ENCODE data around the gene JAKMIP1.

DNA sequence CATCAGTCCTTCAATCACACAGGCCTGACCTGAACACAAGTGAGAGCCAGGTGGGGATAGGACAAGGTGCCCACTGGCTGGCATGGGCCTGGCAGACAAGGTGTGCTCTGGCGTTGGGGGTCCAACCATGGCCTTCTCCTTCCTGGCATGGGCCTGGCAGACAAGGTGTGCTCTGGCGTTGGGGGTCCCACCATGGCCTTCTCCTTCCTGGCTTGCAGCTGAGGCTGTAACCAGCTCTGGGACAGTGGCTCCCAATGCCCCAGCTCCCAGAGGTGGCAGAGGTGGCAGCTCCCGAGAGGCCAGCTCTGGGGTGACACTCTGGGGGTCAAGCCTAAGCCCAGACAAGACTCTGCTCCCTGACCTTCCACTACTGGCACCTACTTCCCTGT lies 62.6 kb downstream of the JAKMIP1 start:
- TF ChIP-seq, protein P1, sequence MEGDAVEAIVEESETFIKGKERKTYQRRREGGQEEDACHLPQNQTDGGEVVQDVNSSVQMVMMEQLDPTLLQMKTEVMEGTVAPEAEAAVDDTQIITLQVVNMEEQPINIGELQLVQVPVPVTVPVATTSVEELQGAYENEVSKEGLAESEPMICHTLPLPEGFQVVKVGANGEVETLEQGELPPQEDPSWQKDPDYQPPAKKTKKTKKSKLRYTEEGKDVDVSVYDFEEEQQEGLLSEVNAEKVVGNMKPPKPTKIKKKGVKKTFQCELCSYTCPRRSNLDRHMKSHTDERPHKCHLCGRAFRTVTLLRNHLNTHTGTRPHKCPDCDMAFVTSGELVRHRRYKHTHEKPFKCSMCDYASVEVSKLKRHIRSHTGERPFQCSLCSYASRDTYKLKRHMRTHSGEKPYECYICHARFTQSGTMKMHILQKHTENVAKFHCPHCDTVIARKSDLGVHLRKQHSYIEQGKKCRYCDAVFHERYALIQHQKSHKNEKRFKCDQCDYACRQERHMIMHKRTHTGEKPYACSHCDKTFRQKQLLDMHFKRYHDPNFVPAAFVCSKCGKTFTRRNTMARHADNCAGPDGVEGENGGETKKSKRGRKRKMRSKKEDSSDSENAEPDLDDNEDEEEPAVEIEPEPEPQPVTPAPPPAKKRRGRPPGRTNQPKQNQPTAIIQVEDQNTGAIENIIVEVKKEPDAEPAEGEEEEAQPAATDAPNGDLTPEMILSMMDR (IDR thresholded peaks at IDR 0.05) = no peak
- TF ChIP-seq EZH2 (IDR thresholded peaks at IDR 0.05; ENCODE audit: borderline replicate concordance, insufficient read depth, low read depth, low read length, poor library complexity, severe bottlenecking) = no peak
